Ishikawa (cell line): ENCODE data around the gene HOXB9.

Experiments used
- CEBPB ChIP-seq: IDR thresholded peaks from 2 replicates; pipeline ENCODE4 v1.6.1; 2012
- CREB1 ChIP-seq: IDR thresholded peaks from 2 replicates; pipeline ENCODE4 v1.6.1; 2012; ENCODE audit warnings: low read depth
- EGR1 ChIP-seq: IDR thresholded peaks from 2 replicates; pipeline ENCODE4 v1.6.1; 2012
- EP300 ChIP-seq: IDR thresholded peaks from 2 replicates; pipeline ENCODE4 v1.6.1; 2012; ENCODE audit warnings: borderline replicate concordance
- FOXM1 ChIP-seq: IDR thresholded peaks from 2 replicates; pipeline ENCODE4 v1.6.1; 2012; ENCODE audit warnings: low read depth, borderline replicate concordance
- NFIC ChIP-seq: IDR thresholded peaks from 2 replicates; pipeline ENCODE4 v1.6.1; 2012
- RAD21 ChIP-seq: IDR thresholded peaks from 2 replicates; pipeline ENCODE4 v1.6.1; 2012; ENCODE audit warnings: low read depth
- REST ChIP-seq: IDR thresholded peaks from 2 replicates; pipeline ENCODE4 v1.6.1; 2012; ENCODE audit warnings: low read depth, mild to moderate bottlenecking
- TAF1 ChIP-seq: IDR thresholded peaks from 2 replicates; pipeline ENCODE4 v1.6.1; 2012; ENCODE audit warnings: low read depth, mild to moderate bottlenecking
- TCF12 ChIP-seq: IDR thresholded peaks from 2 replicates; pipeline ENCODE4 v1.6.1; 2012; ENCODE audit warnings: low read depth
- USF1 ChIP-seq: IDR thresholded peaks from 2 replicates; pipeline ENCODE4 v1.6.1; 2012
- YY1 ChIP-seq: IDR thresholded peaks from 2 replicates; pipeline ENCODE4 v1.6.1; 2012; ENCODE audit warnings: low read depth
- TF ChIP-seq, protein P1 (sequence below): IDR thresholded peaks from 2 replicates; pipeline ENCODE4 v1.6.1; 2012

DNA sequence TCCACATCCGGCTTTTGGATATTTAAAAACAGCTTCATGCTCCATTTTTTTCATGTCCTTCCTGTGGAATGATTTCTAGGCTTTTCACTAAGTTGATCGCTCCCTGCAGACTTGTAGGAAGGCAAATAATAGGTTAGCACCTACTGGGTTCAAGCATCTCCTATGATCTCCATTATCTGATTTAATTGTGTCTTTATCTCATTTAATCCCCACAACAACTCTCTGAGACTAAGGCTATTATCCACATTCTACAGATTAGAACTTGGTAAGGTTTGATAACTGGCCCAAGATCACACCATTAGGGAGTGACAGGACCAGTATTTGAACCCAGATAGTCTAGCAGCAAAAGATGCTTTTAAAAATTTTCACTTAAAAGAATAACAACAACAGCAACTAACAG, 46.2 kb upstream of the HOXB9 start:
- no peak for TF ChIP-seq CREB1
- TF ChIP-seq RAD21, result no peak
- TF ChIP-seq FOXM1, result no peak
- no peak for TF ChIP-seq TAF1
- TF ChIP-seq TCF12, result no peak
- TF ChIP-seq, protein P1, sequence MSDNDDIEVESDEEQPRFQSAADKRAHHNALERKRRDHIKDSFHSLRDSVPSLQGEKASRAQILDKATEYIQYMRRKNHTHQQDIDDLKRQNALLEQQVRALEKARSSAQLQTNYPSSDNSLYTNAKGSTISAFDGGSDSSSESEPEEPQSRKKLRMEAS, result no peak
- no peak for TF ChIP-seq CEBPB
- no peak for TF ChIP-seq EGR1
- TF ChIP-seq YY1, result no peak
- no peak for TF ChIP-seq NFIC
- no peak for TF ChIP-seq EP300
- TF ChIP-seq REST, result no peak
- no peak for TF ChIP-seq USF1
